HG03571 (cell line): Measurements from ENCODE around the gene TAF3.
"Not testable (repeated sequence)": the region's sequence is repeated elsewhere in the genome, so short reads cannot be mapped to it uniquely, and the experiment has no call there.

Experiments
- ATAC-seq: cut with Tn5 transposase; IDR thresholded peaks from one replicate; pipeline ENCODE4 v1.9.1; 2021; ENCODE audit not compliant: unreplicated experiment

The TAF3 gene

GRCh38 chr10:7811743-7812142, 6.6 kb upstream of the TAF3 start:
- not testable (repeated sequence) for ATAC-seq

- no peak for ATAC-seq
Observed at GRCh38 chr10:7813481-7813880, 4.8 kb upstream of the TAF3 start.

GRCh38 chr10:7817576-7817975, 729 bp upstream of the TAF3 start:
- ATAC-seq = no peak

- ATAC-seq = peak; percentile 6
Observed at GRCh38 chr10:7817984-7818294, 366 bp upstream of the TAF3 start.

- ATAC-seq = peak; percentile 44
Observed at GRCh38 chr10:7819121-7819460, 786 bp downstream of the TAF3 start.

- no peak for ATAC-seq
Observed at GRCh38 chr10:7824251-7824650, 5.9 kb downstream of the TAF3 start.

- no peak for ATAC-seq
Observed at GRCh38 chr10:7826971-7827370, 8.7 kb downstream of the TAF3 start.

GRCh38 chr10:7829289-7829834, 11.1 kb downstream of the TAF3 start:
- ATAC-seq = no peak

- no peak for ATAC-seq
Observed at GRCh38 chr10:7832060-7832459, 13.8 kb downstream of the TAF3 start.

- no peak for ATAC-seq
Observed at GRCh38 chr10:7833210-7833609, 14.9 kb downstream of the TAF3 start.

GRCh38 chr10:7834262-7834661, 16.0 kb downstream of the TAF3 start:
- ATAC-seq = no peak

- no peak for ATAC-seq
Observed at GRCh38 chr10:7836571-7836970, 18.3 kb downstream of the TAF3 start.

- ATAC-seq = no peak
Observed at GRCh38 chr10:7846591-7846990, 28.3 kb downstream of the TAF3 start.

GRCh38 chr10:7853226-7853842, 35.0 kb downstream of the TAF3 start:
- ATAC-seq = no peak

- ATAC-seq = no peak
Observed at GRCh38 chr10:7853890-7854289, 35.6 kb downstream of the TAF3 start.

GRCh38 chr10:7855205-7855604, 36.9 kb downstream of the TAF3 start:
- no peak for ATAC-seq

- no peak for ATAC-seq
Observed at GRCh38 chr10:7856678-7857077, 38.4 kb downstream of the TAF3 start.

- no peak for ATAC-seq
Observed at GRCh38 chr10:7857262-7857661, 39.0 kb downstream of the TAF3 start.

- ATAC-seq = no peak
Observed at GRCh38 chr10:7861509-7862120, 43.3 kb downstream of the TAF3 start.

- ATAC-seq = no peak
Observed at GRCh38 chr10:7862121-7862514, 43.8 kb downstream of the TAF3 start.

- no peak for ATAC-seq
Observed at GRCh38 chr10:7866176-7866575, 47.9 kb downstream of the TAF3 start.

GRCh38 chr10:7872041-7872442, 53.7 kb downstream of the TAF3 start:
- no peak for ATAC-seq

GRCh38 chr10:7874864-7875263, 56.6 kb downstream of the TAF3 start:
- ATAC-seq = no peak
